Prostate gland (tissue), 2 donors: ENCODE results near the gene GALNT2.

Experiments used
- POLR2AphosphoS5 ChIP-seq: sonication (generic); formaldehyde crosslinking; IDR thresholded peaks from one replicate; pipeline ENCODE4 v1.6.1; 2017; ENCODE audit warnings: antibody characterized with exemption
- TF ChIP-seq, protein P1 (sequence below), 4 experiments: fragments of 200-600 bp in 2 of 4; fragments of 450-650 bp in 2 of 4; sonication (generic) in 2 of 4; IDR thresholded peaks; 1 replicate in 3 of 4; 2 replicates in 1 of 4; pipeline ENCODE4 v1.5.1; 2016 to 2019; ENCODE audit warnings: antibody characterized with exemption in 4 of 4, mild to moderate bottlenecking in 2 of 4, moderate library complexity in 2 of 4

DNA sequence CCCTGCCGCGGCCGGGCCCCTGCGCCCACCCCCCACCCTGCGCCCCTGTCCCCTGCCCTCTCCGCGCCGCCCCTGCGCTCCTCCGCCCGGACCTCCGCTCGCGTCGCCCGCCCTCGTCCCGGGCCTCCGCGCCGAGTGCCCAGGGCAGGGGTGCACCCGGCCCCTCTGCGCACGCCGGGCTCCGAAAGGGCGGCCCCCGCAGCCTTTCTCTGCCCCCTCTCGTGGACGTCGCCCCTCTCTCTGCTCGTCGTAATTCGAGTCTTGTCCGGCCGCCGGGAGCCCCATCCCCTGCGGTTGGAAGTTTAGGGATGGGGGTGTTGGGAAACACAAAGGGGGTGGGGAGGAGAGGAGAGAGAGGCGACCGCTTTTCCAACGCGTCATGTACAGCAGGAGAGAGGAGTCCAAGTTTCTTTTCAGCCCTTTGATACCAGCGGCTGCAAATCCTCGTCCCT is 407 bp downstream of the GALNT2 start:
- no peak for TF ChIP-seq POLR2AphosphoS5
- TF ChIP-seq, protein P1, sequence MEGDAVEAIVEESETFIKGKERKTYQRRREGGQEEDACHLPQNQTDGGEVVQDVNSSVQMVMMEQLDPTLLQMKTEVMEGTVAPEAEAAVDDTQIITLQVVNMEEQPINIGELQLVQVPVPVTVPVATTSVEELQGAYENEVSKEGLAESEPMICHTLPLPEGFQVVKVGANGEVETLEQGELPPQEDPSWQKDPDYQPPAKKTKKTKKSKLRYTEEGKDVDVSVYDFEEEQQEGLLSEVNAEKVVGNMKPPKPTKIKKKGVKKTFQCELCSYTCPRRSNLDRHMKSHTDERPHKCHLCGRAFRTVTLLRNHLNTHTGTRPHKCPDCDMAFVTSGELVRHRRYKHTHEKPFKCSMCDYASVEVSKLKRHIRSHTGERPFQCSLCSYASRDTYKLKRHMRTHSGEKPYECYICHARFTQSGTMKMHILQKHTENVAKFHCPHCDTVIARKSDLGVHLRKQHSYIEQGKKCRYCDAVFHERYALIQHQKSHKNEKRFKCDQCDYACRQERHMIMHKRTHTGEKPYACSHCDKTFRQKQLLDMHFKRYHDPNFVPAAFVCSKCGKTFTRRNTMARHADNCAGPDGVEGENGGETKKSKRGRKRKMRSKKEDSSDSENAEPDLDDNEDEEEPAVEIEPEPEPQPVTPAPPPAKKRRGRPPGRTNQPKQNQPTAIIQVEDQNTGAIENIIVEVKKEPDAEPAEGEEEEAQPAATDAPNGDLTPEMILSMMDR (IDR thresholded peaks at IDR 0.05): no peak
